ENCODE data around the gene ZBTB8A.

Gene ZBTB8A

GRCh38 chr1:32623775-32624174 is 84.5 kb downstream of the ZBTB8A start:
- ATAC-seq = no peak
- no peak for TF ChIP-seq ZFP3 (CRISPR knock-in tag; IDR thresholded peaks at IDR 0.05)
- no peak for TF ChIP-seq RARB (CRISPR knock-in tag; IDR thresholded peaks at IDR 0.05)
- no peak for TF ChIP-seq OSR1 (CRISPR knock-in tag; IDR thresholded peaks at IDR 0.05)
- TF ChIP-seq POU6F1 (CRISPR knock-in tag; IDR thresholded peaks at IDR 0.05; ENCODE audit: borderline replicate concordance, low read depth) = no peak
- TF ChIP-seq ZNF8 (CRISPR knock-in tag; IDR thresholded peaks at IDR 0.05) = no peak
- no peak for TF ChIP-seq ZNF565 (CRISPR knock-in tag; conservative IDR thresholded peaks at IDR 0.05; ENCODE audit: low read depth)
- TF ChIP-seq TCF4 (CRISPR knock-in tag; IDR thresholded peaks at IDR 0.05; ENCODE audit: borderline replicate concordance) = no peak
- no peak for TF ChIP-seq PPARA (CRISPR knock-in tag; IDR thresholded peaks at IDR 0.05; ENCODE audit: borderline replicate concordance)
- TF ChIP-seq CSRNP3 (CRISPR knock-in tag; IDR thresholded peaks at IDR 0.05) = no peak
- TF ChIP-seq ZC3H10 (CRISPR knock-in tag; IDR thresholded peaks at IDR 0.05) = no peak
- no peak for TF ChIP-seq TSHZ2 (CRISPR knock-in tag; IDR thresholded peaks at IDR 0.05)
- no peak for TF ChIP-seq GLIS3 (CRISPR knock-in tag; IDR thresholded peaks at IDR 0.05)
- TF ChIP-seq TOX (CRISPR knock-in tag; IDR thresholded peaks at IDR 0.05; ENCODE audit: borderline replicate concordance) = no peak
- TF ChIP-seq ZFP30 (CRISPR knock-in tag; IDR thresholded peaks at IDR 0.05) = no peak
- TF ChIP-seq ESRRG (CRISPR knock-in tag; IDR thresholded peaks at IDR 0.05) = no peak

- ATAC-seq = no peak
- TF ChIP-seq ZNF565 (CRISPR knock-in tag; conservative IDR thresholded peaks at IDR 0.05; ENCODE audit: low read depth) (no peak), ISL1 (CRISPR knock-in tag; IDR thresholded peaks at IDR 0.05) (no peak), CREB5 (CRISPR knock-in tag; IDR thresholded peaks at IDR 0.05; ENCODE audit: low read depth) (no peak), OSR1 (CRISPR knock-in tag; IDR thresholded peaks at IDR 0.05) (no peak), POU6F1 (CRISPR knock-in tag; IDR thresholded peaks at IDR 0.05; ENCODE audit: borderline replicate concordance, low read depth) (no peak), CSDC2 (CRISPR knock-in tag; IDR thresholded peaks at IDR 0.05) (no peak), PATZ1 (CRISPR knock-in tag; IDR thresholded peaks at IDR 0.05; ENCODE audit: borderline replicate concordance) (no peak), ESRRG (CRISPR knock-in tag; IDR thresholded peaks at IDR 0.05) (no peak), BACH2 (CRISPR knock-in tag; IDR thresholded peaks at IDR 0.05; ENCODE audit: borderline replicate concordance) (no peak), TCF4 (CRISPR knock-in tag; IDR thresholded peaks at IDR 0.05; ENCODE audit: borderline replicate concordance) (no peak), ARNTL (CRISPR knock-in tag; IDR thresholded peaks at IDR 0.05; ENCODE audit: borderline replicate concordance, low read depth) (no peak), ZNF70 (CRISPR knock-in tag; IDR thresholded peaks at IDR 0.05) (no peak), ZFP3 (CRISPR knock-in tag; IDR thresholded peaks at IDR 0.05) (no peak), TSHZ2 (CRISPR knock-in tag; IDR thresholded peaks at IDR 0.05) (no peak), SNAI2 (CRISPR knock-in tag; IDR thresholded peaks at IDR 0.05) (no peak), ZNF8 (CRISPR knock-in tag; IDR thresholded peaks at IDR 0.05) (no peak), ZC3H10 (CRISPR knock-in tag; IDR thresholded peaks at IDR 0.05) (no peak), TOX (CRISPR knock-in tag; IDR thresholded peaks at IDR 0.05; ENCODE audit: borderline replicate concordance) (no peak)
Observed at GRCh38 chr1:32626176-32626575, 86.9 kb downstream of the ZBTB8A start.

All from SK-N-SH treated with all-trans-retinoic acid at 6 μM for 48 hours (cell line).